SH-SY5Y (cell line): Measurements from ENCODE around the gene CARS1.

Experiments used
- GATA2 ChIP-seq: IDR thresholded peaks from 2 replicates; pipeline ENCODE4 v1.6.1; 2011; ENCODE audit warnings: mild to moderate bottlenecking, low read depth, low read length
- GATA3 ChIP-seq: IDR thresholded peaks from 2 replicates; pipeline ENCODE4 v1.6.1; 2011; ENCODE audit warnings: low read depth, mild to moderate bottlenecking, low read length, moderate library complexity

GRCh38 chr11:3014943-3015342 lies 42.3 kb downstream of the CARS1 start:
- TF ChIP-seq GATA2 (no peak), GATA3 (no peak)
